Measurements from ENCODE around the gene ABHD15. TPM values are rescaled to one million over a fixed set of nuclear protein-coding genes. Genes with fewer than 3 reads are reported as not detected.

The ABHD15 gene
- total RNA-seq, 6 experiments from 2014 or later: 7.8 to 27.1 (median 13.7) TPM

DNA sequence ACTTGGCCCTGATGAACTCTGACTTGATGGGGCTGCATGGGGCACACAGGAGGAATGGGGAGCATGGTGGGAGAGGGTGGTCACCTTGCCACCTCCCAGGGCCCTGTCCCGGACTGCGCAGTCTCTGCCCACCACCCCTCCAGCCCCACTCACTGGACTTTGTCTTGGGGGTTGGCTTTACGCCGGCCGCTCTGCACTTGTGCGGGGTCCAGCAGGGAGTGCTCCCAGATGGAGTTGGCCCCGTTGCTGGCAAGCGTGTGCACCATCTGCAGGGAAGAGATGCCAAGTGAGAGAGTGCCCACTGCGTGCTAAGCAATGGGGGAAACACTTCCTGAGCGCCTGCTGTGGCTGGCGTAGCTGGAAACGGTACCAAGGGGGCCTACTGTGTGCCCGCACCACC is 15.9 kb upstream of the ABHD15 start:
- no peak overlapping the region for H3K27ac ChIP-seq
- 80% methylated on average over 7 of the region's 13 CpGs for WGBS (ENCODE audit: insufficient coverage, low coverage, low lambda C conversion rate, missing lambda C conversion rate)
- DNase-seq: peak in 1 of 3 donors; percentile 39
- H3K4me1 ChIP-seq: no peaks in the 10 kb centered on the region
- H3K27me3 ChIP-seq: no peaks in the 10 kb centered on the region
- H3K36me3 ChIP-seq: peaks cover 0 to 5% (median 0%) of the 10 kb centered on the region in 4 donors
- H3K4me3 ChIP-seq: no peak overlapping the region
- TF ChIP-seq POLR2A (IDR thresholded peaks at IDR 0.05): no peak
- TF ChIP-seq, protein P1, sequence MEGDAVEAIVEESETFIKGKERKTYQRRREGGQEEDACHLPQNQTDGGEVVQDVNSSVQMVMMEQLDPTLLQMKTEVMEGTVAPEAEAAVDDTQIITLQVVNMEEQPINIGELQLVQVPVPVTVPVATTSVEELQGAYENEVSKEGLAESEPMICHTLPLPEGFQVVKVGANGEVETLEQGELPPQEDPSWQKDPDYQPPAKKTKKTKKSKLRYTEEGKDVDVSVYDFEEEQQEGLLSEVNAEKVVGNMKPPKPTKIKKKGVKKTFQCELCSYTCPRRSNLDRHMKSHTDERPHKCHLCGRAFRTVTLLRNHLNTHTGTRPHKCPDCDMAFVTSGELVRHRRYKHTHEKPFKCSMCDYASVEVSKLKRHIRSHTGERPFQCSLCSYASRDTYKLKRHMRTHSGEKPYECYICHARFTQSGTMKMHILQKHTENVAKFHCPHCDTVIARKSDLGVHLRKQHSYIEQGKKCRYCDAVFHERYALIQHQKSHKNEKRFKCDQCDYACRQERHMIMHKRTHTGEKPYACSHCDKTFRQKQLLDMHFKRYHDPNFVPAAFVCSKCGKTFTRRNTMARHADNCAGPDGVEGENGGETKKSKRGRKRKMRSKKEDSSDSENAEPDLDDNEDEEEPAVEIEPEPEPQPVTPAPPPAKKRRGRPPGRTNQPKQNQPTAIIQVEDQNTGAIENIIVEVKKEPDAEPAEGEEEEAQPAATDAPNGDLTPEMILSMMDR (IDR thresholded peaks at IDR 0.05): no peak
- H3K9me3 ChIP-seq: no peaks in the 10 kb centered on the region
- ATAC-seq: no peak
- intact Hi-C loops (cut with DNase I): no loop called here

DNA sequence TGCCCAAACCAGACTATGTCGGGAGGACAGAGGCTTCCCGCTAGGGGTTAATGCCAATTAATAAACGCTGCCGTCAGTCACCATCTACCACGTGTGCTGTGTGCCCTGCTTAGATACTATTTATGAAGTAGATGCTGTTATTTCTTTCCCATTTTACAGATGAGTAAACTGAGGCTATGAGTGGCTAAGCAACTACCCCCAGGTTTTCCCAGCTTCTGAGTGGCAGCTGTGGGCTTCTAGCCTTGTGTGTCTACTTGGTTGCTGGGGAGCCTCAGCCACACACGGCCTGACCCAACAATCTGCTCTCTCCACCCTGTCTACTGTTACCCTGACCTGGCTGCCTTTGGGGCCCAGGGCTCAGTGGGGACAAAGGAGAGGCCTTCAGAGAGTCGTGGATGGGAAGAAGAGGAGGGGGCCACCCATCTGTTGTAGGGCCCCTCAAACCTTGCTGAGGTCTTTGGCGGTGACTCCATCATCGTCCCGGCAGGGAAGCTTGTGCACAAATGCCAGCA is 15.5 kb upstream of the ABHD15 start:
- intact Hi-C loops (cut with DNase I): no loop called here
- no peak for ATAC-seq
- TF ChIP-seq, protein P1 (IDR thresholded peaks at IDR 0.05): no peak
- TF ChIP-seq POLR2A (IDR thresholded peaks at IDR 0.05): no peak
- H3K4me1 ChIP-seq: no peaks in the 10 kb centered on the region
- peaks cover 0 to 5% (median 0%) of the 10 kb centered on the region in 4 donors for H3K36me3 ChIP-seq
- no peak for DNase-seq
- no peak overlapping the region for H3K27ac ChIP-seq
- no peaks in the 10 kb centered on the region for H3K9me3 ChIP-seq
- no peak overlapping the region for H3K4me3 ChIP-seq
- WGBS (ENCODE audit: insufficient coverage, low coverage, low lambda C conversion rate, missing lambda C conversion rate): 71% methylated on average over 3 of the region's 10 CpGs
- no peaks in the 10 kb centered on the region for H3K27me3 ChIP-seq

DNA sequence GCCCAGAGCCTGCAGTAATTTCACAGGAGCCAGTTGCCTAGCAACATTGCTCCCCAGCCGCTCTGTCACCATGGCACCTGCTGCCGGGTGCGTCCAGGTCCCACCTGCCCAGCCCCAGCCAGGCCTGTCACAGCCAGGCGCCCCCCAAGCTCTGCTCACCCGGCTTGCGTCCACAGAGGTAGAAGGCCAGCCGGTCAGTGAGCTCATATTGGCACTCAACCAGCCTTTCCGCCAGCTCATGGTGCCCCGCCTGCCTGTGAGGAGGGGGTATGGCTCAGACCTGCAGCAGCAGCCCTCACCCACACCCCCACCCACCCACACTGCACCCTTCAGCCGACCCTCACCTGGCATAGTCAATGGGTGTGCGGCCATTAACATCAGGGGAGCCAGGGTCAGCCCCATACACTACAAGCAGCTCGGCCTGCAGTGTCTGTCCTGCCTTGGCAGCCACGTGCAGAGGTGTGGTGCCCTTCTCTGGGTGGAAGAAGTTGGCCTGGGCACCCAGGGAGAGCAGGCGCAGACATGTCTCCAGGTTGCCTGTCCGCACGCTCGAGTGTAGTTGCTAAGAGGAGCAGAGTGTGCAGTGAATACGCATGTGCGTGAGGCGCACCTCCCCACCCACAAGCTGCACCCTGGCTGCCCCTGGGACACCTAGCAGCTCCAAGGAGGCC is 14.9 kb upstream of the ABHD15 start:
- 69% methylated on average over 10 of the region's 20 CpGs for WGBS (ENCODE audit: insufficient coverage, low coverage, low lambda C conversion rate, missing lambda C conversion rate)
- H3K4me1 ChIP-seq: no peaks in the 10 kb centered on the region
- H3K4me3 ChIP-seq: no peak overlapping the region
- no peak for ATAC-seq
- no peak overlapping the region for H3K27ac ChIP-seq
- peak in 1 of 3 donors; percentile 42 for DNase-seq
- intact Hi-C loops (cut with DNase I): no loop called here
- peaks cover 0 to 6% (median 0%) of the 10 kb centered on the region in 4 donors for H3K36me3 ChIP-seq
- H3K9me3 ChIP-seq: no peaks in the 10 kb centered on the region
- H3K27me3 ChIP-seq: no peaks in the 10 kb centered on the region
- TF ChIP-seq POLR2A (IDR thresholded peaks at IDR 0.05): no peak
- TF ChIP-seq, protein P1 (IDR thresholded peaks at IDR 0.05): no peak

DNA sequence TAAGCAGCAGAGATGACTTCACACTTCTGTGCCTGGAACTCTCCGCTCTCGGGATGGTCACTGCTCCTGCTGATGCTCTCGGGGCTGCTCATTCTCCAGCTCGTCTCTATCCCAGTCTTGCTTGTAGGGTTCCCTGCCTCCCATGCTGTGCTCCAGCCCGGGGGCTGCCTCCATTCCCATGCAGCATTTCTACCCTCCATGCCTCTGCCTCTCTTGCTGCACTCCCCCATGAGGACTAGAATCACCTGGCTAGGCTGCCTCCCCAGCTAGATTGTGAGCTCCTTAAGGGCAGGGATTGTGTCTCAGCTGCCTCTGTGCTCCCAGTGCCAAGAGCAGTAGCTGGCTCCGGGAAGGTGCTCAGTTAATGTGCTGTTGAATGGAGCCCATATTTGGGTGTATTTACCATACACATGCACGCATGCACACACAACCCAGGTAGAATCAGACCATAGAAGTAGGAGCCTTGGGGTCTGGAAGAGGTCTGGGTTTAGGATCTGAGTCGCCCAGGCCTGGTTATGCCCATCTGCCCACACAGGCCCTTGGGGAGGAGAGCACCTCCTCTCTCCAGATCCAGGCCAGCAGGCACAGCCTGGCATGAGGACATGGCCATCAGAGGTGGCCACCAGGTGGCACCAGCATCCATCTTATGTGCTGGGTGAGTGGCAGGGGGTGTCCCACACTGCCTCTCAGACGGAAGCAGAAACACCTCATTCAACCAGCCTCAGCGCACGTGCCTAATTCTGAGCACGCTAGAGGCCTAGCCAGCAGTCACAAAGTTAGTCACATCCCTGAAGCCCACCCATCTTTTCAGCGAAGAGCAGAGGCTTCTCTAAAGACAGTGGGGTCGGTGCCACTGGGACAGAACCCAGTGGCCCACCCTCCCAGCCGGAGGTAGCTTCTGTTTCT is 13.3 kb upstream of the ABHD15 start:
- Histone ChIP-seq H3K4me3 (no peak overlapping the region), H3K36me3 (peaks cover 0 to 18% (median 0%) of the 10 kb centered on the region in 4 donors), H3K27me3 (no peaks in the 10 kb centered on the region), H3K9me3 (no peaks in the 10 kb centered on the region), H3K4me1 (peaks cover 0 to 3% (median under 1%) of the 10 kb centered on the region in 4 donors), H3K27ac (no peak overlapping the region)
- DNase-seq (peak; percentile 83 to 85 (median 84)), ATAC-seq (peak; percentile 85 to 92 (median 86))
- TF ChIP-seq, protein P1 (IDR thresholded peaks at IDR 0.05): peak; percentile 87 to 97 (median 92)
- TF ChIP-seq POLR2A (IDR thresholded peaks at IDR 0.05): no peak
- intact Hi-C loops (cut with DNase I): no loop called here
- WGBS (ENCODE audit: insufficient coverage, low coverage, low lambda C conversion rate, missing lambda C conversion rate): 91% methylated on average over 4 of the region's 15 CpGs

Data from right lobe of liver (tissue), 6 donors.